SK-N-SH (cell line): ENCODE results near the gene HOMER2. TPM values are rescaled to one million over a fixed set of nuclear protein-coding genes. Genes with fewer than 3 reads are reported as not detected.

Experiments
- CTCF ChIA-PET: fragments of 300-600, 350-600 bp; formaldehyde crosslinking; extraction: SDS; loops from one replicate; lab custom pipeline; 2021; lab: Yijun Ruan, JAX
- POLR2A ChIA-PET: fragments of 350-600 bp; sonication (Branson Sonifier 250); formaldehyde crosslinking; extraction: SDS; loops from one replicate; lab custom pipeline; 2020; ENCODE audit warnings: antibody characterized with exemption, inconsistent platforms; lab: Yijun Ruan, JAX
- DNase-seq: peaks from one replicate; pipeline ENCODE4 v3.0.0; 2012
- H2AFZ ChIP-seq: fragments of 200-600 bp; sonication (generic); 2 replicates; pipeline ENCODE4 v1.8.1; 2016; ENCODE audit warnings: antibody characterized with exemption, mild to moderate bottlenecking, low read depth
- H3F3A ChIP-seq: fragments of 200-600 bp; sonication (generic); replicated peaks from 2 replicates; pipeline ENCODE3; 2016; ENCODE audit warnings: antibody characterized with exemption, mild to moderate bottlenecking; ENCODE audit not compliant: insufficient read depth
- H3K27ac ChIP-seq, 2 experiments: fragments of 200-500 bp in 1 of 2; fragments of 200-600 bp in 1 of 2; sonication (Bioruptor generic) in 1 of 2; sonication (generic), shearing (Covaris generic) in 1 of 2; 2 replicates each; pipeline versions ENCODE4 v1.5.1 to v1.6.1; 2014 to 2016; ENCODE audit warnings: low read depth in 2 of 2, inconsistent platforms in 1 of 2, low read length in 1 of 2, mild to moderate bottlenecking in 1 of 2, mixed read lengths in 1 of 2
- H3K27me3 ChIP-seq: fragments of 200-600 bp; sonication (generic), shearing (Covaris generic); 2 replicates; pipeline ENCODE4 v1.6.1; 2016; ENCODE audit warnings: mixed run types; ENCODE audit not compliant: insufficient read depth
- H3K36me3 ChIP-seq, 2 experiments: fragments of 200-500 bp in 1 of 2; fragments of 200-600 bp in 1 of 2; sonication (Bioruptor generic) in 1 of 2; sonication (generic) in 1 of 2; replicated peaks in 1 of 2; 2 replicates each; pipeline versions ENCODE3 to v1.5.1; 2014 to 2016; ENCODE audit warnings: low read length in 1 of 2, mild to moderate bottlenecking in 1 of 2; ENCODE audit not compliant: insufficient read depth in 2 of 2, control insufficient read depth in 1 of 2
- H3K4me1 ChIP-seq, 2 experiments: fragments of 200-500 bp in 1 of 2; fragments of 200-600 bp in 1 of 2; sonication (Bioruptor generic) in 1 of 2; sonication (generic), shearing (Covaris generic) in 1 of 2; 2 replicates each; pipeline versions ENCODE4 v1.5.1 to v1.6.1; 2014 to 2016; ENCODE audit warnings: low read depth in 1 of 2, low read length in 1 of 2, mixed run types in 1 of 2; ENCODE audit not compliant: insufficient read depth in 2 of 2, control insufficient read depth in 1 of 2
- H3K4me2 ChIP-seq: fragments of 200-600 bp; sonication (generic), shearing (Covaris generic); 2 replicates; pipeline ENCODE4 v1.6.1; 2017; ENCODE audit warnings: mixed run types
- H3K4me3 ChIP-seq, 2 experiments: fragments of 200-500 bp in 1 of 2; fragments of 200-600 bp in 1 of 2; sonication (Bioruptor generic) in 1 of 2; sonication (generic), shearing (Covaris generic) in 1 of 2; 2 replicates each; pipeline versions ENCODE4 v1.5.1 to v1.8.1; 2014 to 2016; ENCODE audit warnings: low read depth in 2 of 2, inconsistent platforms in 1 of 2, low read length in 1 of 2, mild to moderate bottlenecking in 1 of 2, mixed read lengths in 1 of 2, moderate library complexity in 1 of 2
- H3K79me2 ChIP-seq: fragments of 200-600 bp; sonication (generic); 2 replicates; pipeline ENCODE4 v1.8.1; 2017; ENCODE audit warnings: mild to moderate bottlenecking; ENCODE audit not compliant: insufficient read depth
- H3K9ac ChIP-seq: fragments of 200-600 bp; sonication (generic); 2 replicates; pipeline ENCODE4 v1.6.1; 2017; ENCODE audit warnings: mixed run types
- H3K9me2 ChIP-seq: fragments of 200-600 bp; sonication (generic); 2 replicates; pipeline ENCODE4 v1.6.1; 2017; ENCODE audit warnings: mixed run types
- H3K9me3 ChIP-seq: fragments of 200-600 bp; sonication (generic); 2 replicates; pipeline ENCODE4 v1.6.1; 2017; ENCODE audit warnings: mixed run types, mild to moderate bottlenecking, moderate library complexity
- H4K20me1 ChIP-seq: fragments of 200-600 bp; sonication (generic); 2 replicates; pipeline ENCODE4 v1.6.1; 2017; ENCODE audit warnings: mild to moderate bottlenecking, mixed run types; ENCODE audit not compliant: insufficient read depth
- CHD2 ChIP-seq: fragments of 150-350 bp; IDR thresholded peaks from 2 replicates; pipeline ENCODE4 v1.6.1; 2018; ENCODE audit warnings: low read length; ENCODE audit not compliant: partially characterized antibody
- EP300 ChIP-seq, 2 experiments: IDR thresholded peaks; 2 replicates each; pipeline versions ENCODE4 v1.4.0 to v1.6.1; 2012; ENCODE audit warnings: borderline replicate concordance in 1 of 2, low read depth in 1 of 2, low read length in 1 of 2
- IRF3 ChIP-seq: fragments of 150-350 bp; IDR thresholded peaks from 2 replicates; pipeline ENCODE4 v1.6.1; 2016; ENCODE audit warnings: mild to moderate bottlenecking, low read depth, low read length
- JUND ChIP-seq: IDR thresholded peaks from 2 replicates; pipeline ENCODE4 v1.4.0; 2012
- NFIC ChIP-seq: IDR thresholded peaks from 2 replicates; pipeline ENCODE4 v1.4.0; 2012; ENCODE audit warnings: borderline replicate concordance
- NRF1 ChIP-seq: IDR thresholded peaks from 2 replicates; pipeline ENCODE4 v1.6.1; 2012; ENCODE audit warnings: low read depth, mild to moderate bottlenecking, low read length
- POLR2AphosphoS5 ChIP-seq: IDR thresholded peaks from 2 replicates; pipeline ENCODE4 v1.6.1; 2012; ENCODE audit warnings: low read depth, low read length
- RCOR1 ChIP-seq: fragments of 150-350 bp; IDR thresholded peaks from 2 replicates; pipeline ENCODE4 v1.6.1; 2017; ENCODE audit warnings: antibody characterized with exemption, low read length
- REST ChIP-seq: IDR thresholded peaks from 2 replicates; pipeline ENCODE4 v1.6.1; 2012; ENCODE audit warnings: mild to moderate bottlenecking, low read depth, low read length, moderate library complexity
- RFX5 ChIP-seq: IDR thresholded peaks from 2 replicates; pipeline ENCODE4 v1.6.1; 2012; ENCODE audit warnings: mild to moderate bottlenecking, improper control_type of control experiment, low read length
- SIN3A ChIP-seq: IDR thresholded peaks from 2 replicates; pipeline ENCODE4 v1.6.1; 2012; ENCODE audit warnings: low read depth, mild to moderate bottlenecking, low read length, moderate library complexity, borderline replicate concordance
- TAF1 ChIP-seq: IDR thresholded peaks from 2 replicates; pipeline ENCODE4 v1.6.1; 2012; ENCODE audit warnings: low read depth, mild to moderate bottlenecking, low read length, moderate library complexity, borderline replicate concordance
- TCF12 ChIP-seq: IDR thresholded peaks from 2 replicates; pipeline ENCODE4 v1.4.0; 2012
- USF2 ChIP-seq: fragments of 150-350 bp; IDR thresholded peaks from 2 replicates; pipeline ENCODE4 v1.6.1; 2017; ENCODE audit warnings: antibody characterized with exemption, low read length, low read depth, borderline replicate concordance
- ZBTB33 ChIP-seq: IDR thresholded peaks from 2 replicates; pipeline ENCODE4 v1.4.0; 2012; ENCODE audit warnings: low read depth, borderline replicate concordance
- WGBS: methylation state at CpG from one replicate; pipeline ENCODE4 v1.1.6; 2017; ENCODE audit warnings: low lambda C conversion rate; 5-methylcytosine and 5-hydroxymethylcytosine counted together
- polyA plus RNA-seq, 3 experiments: library from polyadenylated mRNA; depleted of rRNA; stranded (reverse); fragments of >200 nt; gene quantifications; 2 replicates each; pipeline ENCODE4 v1.2.3, GENCODE V29; 2012

The HOMER2 gene
- polyA plus RNA-seq, 1 of the 3 experiments (the other 2 are of a cell fraction) = 7.3 TPM

GRCh38 chr15:82812994-82813393 is 139.5 kb downstream of the HOMER2 start (continued):
- TF ChIP-seq ZBTB33 = no peak
- no peak for TF ChIP-seq TCF12
- no peak for TF ChIP-seq EP300 (IDR thresholded peaks at IDR 0.05; ENCODE audit: borderline replicate concordance in 1 of 2, low read depth in 1 of 2, low read length in 1 of 2)
- TF ChIP-seq JUND = no peak
- no peak for TF ChIP-seq RCOR1
- TF ChIP-seq REST = no peak

GRCh38 chr15:82810890-82811426 is 141.6 kb downstream of the HOMER2 start:
- CTCF ChIA-PET = interaction anchor here (0.6 to 3.3 kb wide), 6 partner anchors 7 to 280 kb away, joined by 3 to 12 read pairs (median 6); partner anchors contain the start of gene C15orf40

More at GRCh38 chr15:82810890-82811426, 141.6 kb downstream of the HOMER2 start:
- H3K9me3 ChIP-seq = no peaks in the 10 kb centered on the region
- peak overlapping the region; percentile 88 to 92 for H3K4me3 ChIP-seq
- H3K9ac ChIP-seq = peak overlapping the region; percentile 84
- no peak for DNase-seq
- 7% methylated on average over 6 of the region's 6 CpGs for WGBS
- POLR2A ChIA-PET = interaction anchor here (1.2 kb wide), 1 partner anchor 271 kb away, joined by 3 read pairs; the partner anchor contains the start of gene RPS17
- peaks cover 11 to 27% of the 10 kb centered on the region in 2 experiments for H3K36me3 ChIP-seq
- H2AFZ ChIP-seq = peak overlapping the region; percentile 52; the same call in 1 of the 2 replicates
- TF ChIP-seq NRF1 (no peak), JUND (no peak), SIN3A (no peak), NFIC (no peak), CHD2 (no peak), USF2 (no peak), TAF1 (no peak), POLR2AphosphoS5 (no peak), RFX5 (no peak), REST (no peak), IRF3 (no peak)
- H3K9me2 ChIP-seq = no peaks in the 10 kb centered on the region
- peaks cover 5% of the 10 kb centered on the region for H3F3A ChIP-seq
- H3K79me2 ChIP-seq = peaks cover 51% of the 10 kb centered on the region
- H3K4me2 ChIP-seq = peak overlapping the region; percentile 81
- peaks cover 7 to 9% of the 10 kb centered on the region in 2 experiments; a peak in 2 of 4 replicates for H3K4me1 ChIP-seq
- no peaks in the 10 kb centered on the region for H4K20me1 ChIP-seq
- H3K27me3 ChIP-seq = no peaks in the 10 kb centered on the region
- peak overlapping the region; percentile 87 to 90 for H3K27ac ChIP-seq
